HG03175 (cell line): ENCODE data around the gene SPTBN4.

Experiments
- ATAC-seq: cut with Tn5 transposase; IDR thresholded peaks from one replicate; pipeline ENCODE4 v1.9.1; 2021; ENCODE audit warnings: mild to moderate bottlenecking, moderate library complexity; ENCODE audit not compliant: unreplicated experiment

Gene SPTBN4

DNA sequence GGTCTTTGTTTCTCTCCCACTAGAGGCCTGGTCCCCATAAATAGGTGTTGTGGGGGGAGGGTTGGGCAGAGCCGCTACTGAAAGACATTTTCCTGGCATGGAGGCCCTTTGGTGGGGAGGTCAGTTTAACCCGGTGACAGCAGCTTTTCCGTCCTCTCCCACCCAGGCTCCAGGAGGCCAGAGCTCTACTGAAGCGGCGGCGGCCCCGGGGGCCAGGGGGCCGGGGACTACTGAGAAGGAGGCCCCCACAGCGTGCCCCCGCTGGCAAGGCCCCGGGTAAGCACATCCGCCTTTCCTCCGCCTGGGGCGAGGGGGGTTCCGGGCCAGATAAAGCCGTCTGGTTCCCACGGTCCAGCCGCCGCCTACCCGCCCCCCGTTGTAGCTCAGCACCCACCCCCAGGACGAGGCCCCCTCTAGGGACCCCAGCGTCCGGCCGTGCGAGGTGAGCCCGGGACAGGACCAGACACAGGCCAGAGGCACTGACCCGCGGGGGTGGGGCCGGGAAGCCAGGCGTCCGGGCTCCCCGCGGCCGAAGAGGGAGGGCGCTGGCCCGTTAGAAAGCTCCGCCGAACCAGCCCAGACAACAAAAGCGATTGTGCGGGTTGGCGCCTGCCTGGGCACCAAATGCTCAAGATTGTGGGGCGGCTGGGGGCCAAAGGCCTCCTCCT lies 133.2 kb downstream of the SPTBN4 start:
- ATAC-seq = no peak

DNA sequence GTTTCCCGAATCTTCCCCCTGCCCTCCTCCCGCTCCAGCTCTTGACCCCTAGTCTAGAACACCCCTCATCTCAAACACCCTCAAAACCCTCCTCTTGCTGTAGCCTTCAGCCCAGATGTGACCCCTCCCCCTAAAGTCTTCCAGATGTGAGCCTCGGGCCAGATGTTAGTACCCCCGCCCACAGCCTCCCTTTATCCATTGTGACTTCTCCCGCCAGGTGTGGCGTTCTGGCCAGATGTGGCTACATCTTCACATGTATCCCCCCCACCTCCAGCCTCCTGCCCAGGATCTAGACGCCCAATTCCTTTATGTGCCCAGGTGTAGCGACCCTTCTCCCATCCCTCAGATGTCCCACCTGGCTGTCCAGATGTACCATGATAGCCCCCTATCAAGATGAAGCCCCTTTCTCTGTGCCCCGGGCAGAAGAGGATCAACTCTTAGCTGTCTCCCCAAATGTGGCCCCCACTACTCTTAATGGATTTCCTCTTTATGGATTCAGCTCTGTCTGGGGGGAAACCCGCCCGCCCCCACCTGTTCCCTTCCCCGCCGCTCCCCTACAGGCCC lies 133.9 kb downstream of the SPTBN4 start:
- no peak for ATAC-seq

DNA sequence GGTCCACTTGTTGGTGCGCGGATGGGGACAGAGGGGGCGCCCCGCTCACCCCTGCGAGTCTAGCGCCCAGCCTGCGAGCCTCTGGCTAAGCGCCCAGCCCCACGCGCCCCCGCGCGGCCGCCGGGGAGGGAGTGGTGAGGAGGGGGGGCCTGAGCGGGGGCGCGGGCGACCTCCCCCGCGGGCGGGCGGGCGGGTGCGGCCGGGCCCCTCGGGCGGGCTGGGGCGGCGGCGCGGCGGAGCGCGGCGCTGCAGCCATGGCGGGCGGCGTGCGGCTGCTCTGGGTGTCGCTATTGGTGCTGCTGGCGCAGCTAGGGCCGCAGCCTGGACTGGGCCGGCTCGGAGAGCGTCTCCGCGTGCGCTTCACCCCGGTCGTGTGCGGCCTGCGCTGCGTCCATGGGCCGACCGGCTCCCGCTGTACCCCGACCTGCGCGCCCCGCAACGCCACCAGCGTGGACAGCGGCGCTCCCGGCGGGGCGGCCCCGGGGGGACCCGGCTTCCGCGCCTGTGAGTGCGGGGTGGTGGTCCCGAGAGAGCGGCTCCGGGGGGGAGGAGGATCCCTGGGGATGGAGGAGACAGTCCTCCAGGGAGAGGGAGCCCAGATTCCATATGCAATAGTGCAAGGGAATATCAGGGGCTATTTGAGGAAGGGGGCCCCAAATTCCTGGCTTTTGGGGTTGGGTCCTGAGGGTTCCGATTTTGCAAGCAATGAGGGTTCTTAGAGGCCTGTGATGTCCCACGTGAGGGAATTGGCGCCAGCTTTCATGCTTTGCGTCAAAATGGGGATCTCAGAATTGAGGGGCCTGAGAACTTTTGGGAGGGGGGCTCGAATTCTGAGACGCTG lies 134.6 kb downstream of the SPTBN4 start, which contains the start of gene LTBP4:
Gene LTBP4, plus strand, starts transcription at position 236 of the 841 bp plus-strand sequence. Its CDS starts 19 bp downstream, at position 255.
- no peak for ATAC-seq

DNA sequence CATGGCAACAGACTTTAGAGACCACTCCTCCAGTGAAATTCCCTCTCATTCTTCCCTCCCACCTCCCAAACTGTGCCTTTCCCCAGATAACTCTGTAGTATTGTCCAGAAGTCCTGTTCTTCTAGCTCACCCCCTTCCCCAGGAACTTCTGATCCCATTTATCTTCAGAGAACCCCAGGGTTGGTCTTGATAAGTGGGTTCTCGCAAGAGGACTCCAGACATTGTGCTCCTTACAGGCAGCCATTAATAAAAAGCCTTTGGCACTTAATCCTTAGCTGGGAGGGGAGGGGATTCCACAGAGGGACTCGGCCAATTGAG lies 136.2 kb downstream of the SPTBN4 start:
- no peak for ATAC-seq

DNA sequence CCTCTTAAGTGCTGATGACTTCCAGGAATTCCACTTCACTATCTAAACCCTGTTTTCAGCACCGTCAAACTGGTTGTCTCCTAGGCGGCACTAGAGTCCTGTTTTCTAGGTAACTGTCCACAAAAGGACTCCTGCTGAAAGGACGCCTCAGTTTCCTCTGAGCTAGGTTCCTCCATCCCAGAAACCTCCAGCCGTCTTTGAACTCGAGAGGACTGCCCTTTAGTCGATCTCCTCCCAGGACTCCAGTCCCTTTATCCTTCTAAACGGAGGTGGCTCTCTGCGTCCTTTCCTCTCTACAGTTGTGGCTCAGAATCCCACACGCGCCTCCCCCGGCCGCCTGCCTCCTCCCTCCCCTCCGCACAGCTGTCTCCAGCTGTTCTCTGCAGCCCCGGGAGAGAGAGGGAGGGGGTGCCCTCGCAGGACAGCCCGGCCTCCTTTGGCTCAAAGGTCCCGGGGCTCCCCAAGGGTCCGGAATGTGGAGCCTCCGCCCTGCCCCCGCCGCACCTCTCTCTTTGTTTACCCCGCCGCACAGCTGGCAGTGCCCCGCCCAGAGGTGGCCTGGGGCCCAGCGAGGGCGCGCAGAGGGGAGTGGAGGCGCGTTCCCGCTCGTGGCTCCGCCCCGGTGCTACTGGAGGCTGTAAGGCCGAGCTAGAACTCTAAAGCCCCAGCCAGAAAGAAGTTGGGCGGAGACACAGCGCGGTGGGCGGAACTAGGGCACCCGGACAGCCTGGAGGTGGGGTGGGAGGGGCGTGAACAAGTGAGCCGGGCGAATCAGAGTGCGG lies 136.8 kb downstream of the SPTBN4 start:
- peak; percentile 72 for ATAC-seq

DNA sequence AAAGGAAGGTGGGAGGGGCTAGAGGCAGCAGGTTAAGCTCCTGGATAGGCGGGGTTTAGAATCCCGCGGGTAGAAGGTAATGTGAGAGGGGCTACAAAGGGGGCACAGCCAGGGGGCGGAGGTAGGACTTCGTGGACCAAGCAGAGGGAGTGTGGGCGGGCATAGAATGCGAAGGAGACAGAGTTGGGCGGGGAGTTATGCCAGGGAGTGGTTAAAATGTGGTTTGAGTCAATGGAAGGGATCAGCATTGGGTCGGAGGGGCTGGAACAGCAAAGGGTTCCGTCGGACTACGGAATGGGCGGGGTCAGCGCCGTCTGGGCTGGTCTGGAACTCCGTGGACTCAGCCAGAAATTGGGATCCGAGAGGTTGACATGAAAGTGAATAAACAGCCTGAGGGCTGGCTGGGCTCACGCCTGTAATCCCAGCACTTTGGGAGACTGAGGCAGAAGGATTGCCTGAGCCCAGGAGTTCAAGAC lies 137.4 kb downstream of the SPTBN4 start:
- ATAC-seq = no peak

DNA sequence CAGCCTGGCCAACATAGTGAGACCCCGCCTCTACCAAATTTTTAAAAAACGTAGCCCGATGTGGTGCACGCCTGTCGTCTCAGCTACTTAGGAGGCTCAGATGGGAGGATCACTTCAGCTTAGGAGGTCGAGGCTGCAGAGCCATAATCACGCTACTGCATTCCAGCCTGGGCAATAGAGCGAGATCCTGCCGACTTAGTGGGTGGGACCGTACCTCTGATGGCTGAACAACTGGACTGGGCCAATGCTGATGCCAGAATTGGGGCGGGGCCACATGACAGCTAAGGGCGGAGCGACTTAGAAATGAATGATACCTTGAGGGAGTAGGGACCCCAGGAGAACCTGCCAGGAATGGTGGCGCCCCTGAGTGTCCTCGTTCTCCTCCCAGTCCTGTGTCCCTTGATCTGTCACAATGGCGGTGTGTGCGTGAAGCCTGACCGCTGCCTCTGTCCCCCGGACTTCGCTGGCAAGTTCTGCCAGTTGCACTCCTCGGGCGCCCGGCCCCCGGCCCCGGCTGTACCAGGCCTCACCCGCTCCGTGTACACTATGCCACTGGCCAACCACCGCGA lies 137.9 kb downstream of the SPTBN4 start:
- no peak for ATAC-seq

DNA sequence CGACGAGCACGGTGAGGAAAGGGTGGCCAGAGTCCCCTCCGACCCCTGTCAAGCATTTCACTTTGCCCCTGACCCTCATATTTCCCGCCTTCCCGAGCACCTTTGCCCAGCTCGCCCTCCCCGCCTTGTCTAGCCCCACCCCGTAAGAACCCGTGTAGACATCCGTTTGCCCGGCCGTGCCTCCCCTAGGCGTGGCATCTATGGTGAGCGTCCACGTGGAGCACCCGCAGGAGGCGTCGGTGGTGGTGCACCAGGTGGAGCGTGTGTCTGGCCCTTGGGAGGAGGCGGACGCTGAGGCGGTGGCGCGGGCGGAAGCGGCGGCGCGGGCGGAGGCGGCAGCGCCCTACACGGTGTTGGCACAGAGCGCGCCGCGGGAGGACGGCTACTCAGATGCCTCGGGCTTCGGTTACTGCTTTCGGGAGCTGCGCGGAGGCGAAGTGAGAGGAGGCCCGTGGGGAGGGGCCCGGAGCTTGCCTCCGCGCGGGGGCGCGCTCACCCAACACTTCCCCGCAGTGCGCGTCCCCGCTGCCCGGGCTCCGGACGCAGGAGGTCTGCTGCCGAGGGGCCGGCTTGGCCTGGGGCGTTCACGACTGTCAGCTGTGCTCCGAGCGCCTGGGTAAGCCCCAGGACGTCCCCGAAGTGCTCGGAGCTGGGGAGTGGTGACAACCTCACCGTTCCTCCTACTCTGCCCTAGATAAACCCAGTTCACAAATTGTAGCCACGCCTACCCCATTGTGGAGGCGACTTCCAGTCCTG lies 138.6 kb downstream of the SPTBN4 start:
- ATAC-seq = peak; percentile 24

DNA sequence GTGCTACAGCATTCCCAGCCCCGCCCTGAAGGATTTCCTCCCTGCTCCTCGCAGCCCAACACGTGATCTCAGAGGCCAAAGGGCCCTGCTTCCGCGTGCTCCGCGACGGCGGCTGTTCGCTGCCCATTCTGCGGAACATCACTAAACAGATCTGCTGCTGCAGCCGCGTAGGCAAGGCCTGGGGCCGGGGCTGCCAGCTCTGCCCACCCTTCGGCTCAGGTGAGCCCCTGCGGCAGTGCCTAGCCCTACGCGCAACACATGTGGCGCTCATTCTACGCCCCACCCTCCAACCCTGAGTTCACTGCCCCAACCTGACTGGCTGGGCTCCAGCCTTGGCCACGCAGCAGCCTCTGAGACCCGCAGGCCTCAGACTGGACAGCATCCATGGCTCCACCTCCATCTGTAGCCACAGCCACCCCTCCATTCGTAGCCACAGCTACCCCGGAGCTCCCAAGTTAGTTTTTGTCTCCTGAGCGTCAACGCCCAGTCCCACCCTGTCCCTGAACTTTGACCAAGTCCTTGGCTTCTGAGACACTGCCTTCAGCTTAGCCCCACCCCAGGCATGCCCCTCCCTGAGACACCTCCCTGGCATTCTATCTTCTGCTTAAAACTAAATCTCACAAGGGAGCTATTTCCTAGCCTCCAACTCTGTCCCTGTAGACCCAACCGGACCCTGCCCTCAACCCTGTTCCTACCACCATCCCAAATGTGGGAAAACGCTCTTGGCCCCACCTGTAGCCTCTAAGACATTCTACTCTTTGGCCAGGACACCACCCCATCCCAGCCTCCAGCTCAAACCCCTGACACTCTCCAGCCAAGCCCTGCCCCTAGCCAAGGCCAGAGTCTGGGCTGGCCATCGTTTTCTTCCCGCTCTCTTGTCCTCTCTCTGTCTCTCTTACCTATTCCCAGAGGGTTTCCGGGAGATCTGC lies 140.8 kb downstream of the SPTBN4 start:
- ATAC-seq = no peak

DNA sequence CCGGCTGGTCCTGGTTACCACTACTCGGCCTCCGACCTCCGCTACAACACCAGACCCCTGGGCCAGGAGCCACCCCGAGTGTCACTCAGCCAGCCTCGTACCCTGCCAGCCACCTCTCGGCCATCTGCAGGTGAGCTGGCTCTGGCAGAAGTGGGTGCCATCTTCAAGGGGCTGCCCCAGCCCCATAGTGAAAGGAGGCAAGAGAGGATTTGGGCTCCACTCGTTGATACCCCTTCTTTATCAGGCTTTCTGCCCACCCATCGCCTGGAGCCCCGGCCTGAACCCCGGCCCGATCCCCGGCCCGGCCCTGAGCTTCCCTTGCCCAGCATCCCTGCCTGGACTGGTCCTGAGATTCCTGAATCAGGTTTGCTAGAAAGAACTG lies 141.4 kb downstream of the SPTBN4 start:
- no peak for ATAC-seq

DNA sequence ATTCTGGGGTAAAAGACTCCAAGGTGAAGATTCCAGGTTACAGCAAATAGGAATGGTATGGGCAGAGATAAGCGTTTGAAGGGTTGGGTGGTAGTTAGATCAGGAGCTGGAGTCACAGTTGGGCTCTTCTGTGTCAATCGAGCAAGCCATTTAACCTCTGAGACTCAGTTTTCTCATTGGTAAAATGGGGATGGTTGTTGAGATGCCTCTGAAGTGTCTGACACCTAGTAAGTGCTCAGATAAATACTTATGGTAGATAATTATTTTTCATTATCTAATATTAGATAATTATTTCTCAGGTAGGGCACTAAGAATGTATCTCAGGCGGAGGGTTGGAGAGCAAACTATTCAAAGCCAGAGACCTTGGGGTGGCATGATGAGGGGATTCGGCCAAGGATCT lies 142.2 kb downstream of the SPTBN4 start:
- no peak for ATAC-seq

DNA sequence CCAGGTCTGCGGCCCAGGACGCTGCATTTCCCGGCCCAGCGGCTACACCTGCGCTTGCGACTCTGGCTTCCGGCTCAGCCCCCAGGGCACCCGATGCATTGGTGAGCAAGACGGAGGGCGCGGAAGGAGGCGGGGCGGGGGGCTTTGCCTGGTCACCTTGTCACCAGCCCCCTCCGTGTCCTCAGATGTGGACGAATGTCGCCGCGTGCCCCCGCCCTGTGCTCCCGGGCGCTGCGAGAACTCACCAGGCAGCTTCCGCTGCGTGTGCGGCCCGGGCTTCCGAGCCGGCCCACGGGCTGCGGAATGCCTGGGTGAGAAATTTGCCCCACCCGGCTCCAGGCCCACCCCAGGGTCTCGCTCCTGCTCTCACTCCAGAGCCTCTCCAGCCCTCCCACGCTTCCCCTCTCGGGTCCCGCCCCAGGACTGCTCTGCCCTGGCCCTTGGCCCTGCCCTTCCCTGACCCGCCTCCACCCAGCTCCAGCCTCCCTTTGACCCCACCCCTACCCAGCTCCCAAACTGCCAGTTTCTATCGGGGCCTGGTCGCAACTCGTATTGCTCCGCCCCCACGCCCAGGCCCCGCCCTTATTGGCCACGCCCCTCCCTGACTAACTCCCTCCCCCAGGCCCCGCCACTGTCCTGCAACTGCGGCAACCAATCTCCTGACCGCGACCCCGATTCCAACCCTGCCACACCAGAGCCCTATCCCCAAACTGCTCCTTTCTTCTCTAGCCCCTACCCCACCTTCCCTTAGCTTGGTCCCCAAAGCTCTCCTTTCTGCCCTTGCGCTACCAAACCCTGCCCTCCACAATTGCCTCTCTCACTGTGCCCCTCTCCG lies 143.0 kb downstream of the SPTBN4 start:
- ATAC-seq = peak; percentile 48

DNA sequence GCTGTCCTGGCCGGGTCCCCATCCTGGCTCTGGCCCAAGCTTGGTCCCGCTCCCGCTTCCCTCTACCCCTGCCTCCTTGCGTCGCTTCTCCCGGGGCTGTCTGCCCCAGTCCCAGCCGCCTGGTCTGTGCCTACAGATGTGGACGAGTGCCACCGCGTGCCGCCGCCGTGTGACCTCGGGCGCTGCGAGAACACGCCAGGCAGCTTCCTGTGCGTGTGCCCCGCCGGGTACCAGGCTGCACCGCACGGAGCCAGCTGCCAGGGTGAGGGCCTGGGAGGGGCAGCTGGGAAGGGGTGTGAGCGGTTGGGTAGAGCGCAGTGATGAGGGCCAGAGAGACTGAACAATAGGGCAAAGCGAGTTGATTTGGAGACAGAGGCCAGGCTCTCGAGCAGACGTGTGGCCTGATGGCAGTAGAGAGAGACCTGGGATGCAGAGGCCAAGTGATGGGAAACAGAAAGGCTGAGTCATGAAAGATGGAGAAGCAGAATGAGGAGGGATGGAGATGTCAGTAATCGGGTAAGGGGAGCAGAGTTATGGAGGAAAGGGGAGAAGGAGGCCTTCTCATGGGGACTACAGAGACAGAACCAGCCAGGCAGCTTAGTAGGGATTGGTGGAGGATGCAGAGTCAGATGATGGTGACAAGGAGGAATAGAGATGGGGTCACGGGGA lies 143.7 kb downstream of the SPTBN4 start:
- no peak for ATAC-seq

DNA sequence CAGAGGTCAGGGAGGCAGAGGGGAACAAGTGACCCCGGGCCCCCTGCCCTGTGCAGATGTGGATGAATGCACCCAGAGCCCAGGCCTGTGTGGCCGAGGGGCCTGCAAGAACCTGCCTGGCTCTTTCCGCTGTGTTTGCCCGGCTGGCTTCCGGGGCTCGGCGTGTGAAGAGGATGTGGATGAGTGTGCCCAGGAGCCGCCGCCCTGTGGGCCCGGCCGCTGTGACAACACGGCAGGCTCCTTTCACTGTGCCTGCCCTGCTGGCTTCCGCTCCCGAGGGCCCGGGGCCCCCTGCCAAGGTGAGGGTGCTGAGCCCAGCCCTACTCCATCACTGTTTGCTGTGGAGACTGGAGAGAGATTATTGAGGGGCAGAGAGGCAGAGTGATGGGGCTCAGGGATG lies 144.3 kb downstream of the SPTBN4 start:
- no peak for ATAC-seq

DNA sequence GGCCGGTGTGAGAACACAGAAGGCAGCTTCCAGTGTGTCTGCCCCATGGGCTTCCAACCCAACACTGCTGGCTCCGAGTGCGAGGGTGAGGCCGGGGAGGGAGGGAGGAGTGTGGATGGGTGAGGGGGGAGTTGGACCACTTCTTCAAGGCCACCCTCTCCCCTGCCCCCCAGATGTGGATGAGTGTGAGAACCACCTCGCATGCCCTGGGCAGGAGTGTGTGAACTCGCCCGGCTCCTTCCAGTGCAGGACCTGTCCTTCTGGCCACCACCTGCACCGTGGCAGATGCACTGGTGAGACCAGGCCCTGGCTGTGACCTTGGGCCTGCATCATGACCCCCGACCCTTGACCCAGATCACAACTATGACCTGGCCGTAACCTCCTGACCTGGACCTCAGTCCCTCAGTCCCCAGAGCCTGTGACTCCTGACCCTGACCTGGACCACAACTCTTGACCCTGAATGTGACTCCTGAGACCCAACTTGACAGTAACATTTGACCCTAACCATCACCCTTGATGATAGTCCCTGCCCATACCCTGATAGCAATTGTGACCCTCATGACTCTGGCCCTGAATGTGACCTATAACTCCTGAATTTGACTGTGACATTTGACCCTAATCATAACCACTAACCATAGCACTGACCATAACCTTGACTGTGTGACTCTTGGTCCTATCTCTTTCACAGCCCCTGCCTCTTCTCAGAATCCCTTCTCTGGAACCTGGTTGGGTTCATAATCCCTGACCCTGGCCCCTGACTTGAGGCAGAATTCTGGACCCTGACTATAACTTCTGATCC lies 145.3 kb downstream of the SPTBN4 start:
- no peak for ATAC-seq

DNA sequence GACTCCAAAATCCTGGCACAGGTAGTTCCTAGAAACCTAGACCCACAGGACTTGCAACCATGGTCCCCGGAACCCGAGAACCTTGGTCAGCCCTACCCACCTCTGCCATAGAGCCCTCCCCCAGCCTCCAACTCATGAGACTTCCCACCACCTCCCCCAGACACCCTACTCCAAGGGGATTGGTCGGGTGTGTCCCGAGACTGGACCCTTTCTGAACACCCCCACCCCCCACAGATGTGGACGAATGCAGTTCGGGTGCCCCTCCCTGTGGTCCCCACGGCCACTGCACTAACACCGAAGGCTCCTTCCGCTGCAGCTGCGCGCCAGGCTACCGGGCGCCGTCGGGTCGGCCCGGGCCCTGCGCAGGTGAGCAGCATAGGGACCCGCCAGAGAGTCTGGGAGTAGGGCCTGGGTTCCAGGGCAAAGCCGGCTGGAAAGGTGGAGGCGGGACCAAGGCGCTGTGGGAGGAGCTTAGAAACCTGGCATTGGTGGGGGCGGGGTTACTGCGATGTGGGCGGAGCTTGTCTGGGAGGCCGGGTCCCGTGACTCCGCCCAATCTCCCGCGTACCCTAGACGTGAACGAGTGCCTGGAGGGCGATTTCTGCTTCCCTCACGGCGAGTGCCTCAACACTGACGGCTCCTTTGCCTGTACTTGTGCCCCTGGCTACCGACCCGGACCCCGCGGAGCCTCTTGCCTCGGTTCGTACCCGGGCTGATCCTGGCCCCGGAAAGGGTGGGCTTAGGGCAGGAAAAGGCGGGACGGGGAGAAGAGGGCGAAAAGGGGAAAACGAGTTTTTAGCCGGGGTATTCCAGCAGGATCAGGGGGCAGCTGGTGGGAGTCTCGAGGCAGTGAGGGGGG lies 146.3 kb downstream of the SPTBN4 start:
- no peak for ATAC-seq
